Activated CD4-positive, CD25-positive, alpha-beta regulatory T cell (primary cell): ENCODE data around the gene TNIP1.

ENCODE experiments used
- DNase-seq, 4 experiments: peaks; one replicate each; lab custom pipeline; 2025; lab: John Stamatoyannopoulos, UW

The TNIP1 gene

DNA sequence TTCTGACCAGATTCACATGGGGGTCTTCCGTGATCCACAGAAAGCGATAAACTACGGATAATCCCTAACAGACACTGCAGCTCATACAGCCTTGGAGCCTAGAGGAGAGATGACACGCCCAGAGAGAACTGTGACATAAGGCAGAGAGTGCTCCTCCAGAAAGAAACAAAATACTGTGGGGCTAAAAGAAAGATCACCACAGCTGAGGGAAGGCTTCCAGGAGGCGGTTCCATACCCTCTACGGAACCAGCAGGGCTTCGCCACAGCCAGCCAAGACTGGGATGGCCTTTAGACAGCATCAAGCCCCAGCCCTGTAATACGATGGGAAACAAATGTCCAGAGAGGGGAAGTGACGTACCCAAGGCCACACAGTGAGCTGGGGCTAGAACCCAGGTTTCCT lies 41.2 kb downstream of the TNIP1 start:
- no peak for DNase-seq

DNA sequence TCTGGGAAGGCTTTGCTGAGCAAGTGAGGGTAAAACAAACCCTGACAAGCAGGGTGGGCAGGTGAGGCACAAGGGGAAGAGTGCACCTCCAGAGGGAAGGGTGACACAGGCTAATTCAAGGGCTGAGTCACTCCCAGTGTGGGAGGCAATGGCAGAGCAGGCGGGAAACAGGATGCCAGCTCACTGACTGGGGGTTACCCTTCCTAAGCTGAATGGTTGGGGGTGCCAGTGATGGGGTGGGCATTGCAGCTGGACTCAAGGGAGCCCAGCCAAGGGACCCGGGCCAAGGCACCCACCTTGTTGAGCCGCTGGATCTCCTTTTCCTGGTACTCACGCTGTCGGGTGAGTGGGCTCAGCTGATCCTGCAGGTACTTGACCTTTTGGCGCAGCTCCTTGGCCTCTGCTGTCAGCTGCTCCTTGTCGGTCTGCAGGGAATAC lies 42.0 kb downstream of the TNIP1 start:
- no peak for DNase-seq

DNA sequence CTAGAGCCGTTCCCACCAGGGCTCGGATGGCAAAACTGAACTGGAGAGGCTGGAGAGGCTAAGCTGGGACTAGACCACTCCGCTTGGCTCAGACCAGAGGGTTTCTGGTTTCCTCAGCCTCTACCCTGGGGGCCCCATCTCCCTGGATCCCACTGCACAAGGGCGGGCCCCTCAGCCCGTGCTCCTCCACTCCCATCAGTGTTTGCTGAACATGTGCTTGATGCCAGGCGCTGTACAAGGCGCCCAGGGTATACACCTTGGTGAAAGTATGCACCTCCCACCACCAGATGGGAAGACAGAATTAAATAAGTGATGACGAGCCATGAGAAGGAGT lies 42.5 kb downstream of the TNIP1 start:
- DNase-seq, result no peak

DNA sequence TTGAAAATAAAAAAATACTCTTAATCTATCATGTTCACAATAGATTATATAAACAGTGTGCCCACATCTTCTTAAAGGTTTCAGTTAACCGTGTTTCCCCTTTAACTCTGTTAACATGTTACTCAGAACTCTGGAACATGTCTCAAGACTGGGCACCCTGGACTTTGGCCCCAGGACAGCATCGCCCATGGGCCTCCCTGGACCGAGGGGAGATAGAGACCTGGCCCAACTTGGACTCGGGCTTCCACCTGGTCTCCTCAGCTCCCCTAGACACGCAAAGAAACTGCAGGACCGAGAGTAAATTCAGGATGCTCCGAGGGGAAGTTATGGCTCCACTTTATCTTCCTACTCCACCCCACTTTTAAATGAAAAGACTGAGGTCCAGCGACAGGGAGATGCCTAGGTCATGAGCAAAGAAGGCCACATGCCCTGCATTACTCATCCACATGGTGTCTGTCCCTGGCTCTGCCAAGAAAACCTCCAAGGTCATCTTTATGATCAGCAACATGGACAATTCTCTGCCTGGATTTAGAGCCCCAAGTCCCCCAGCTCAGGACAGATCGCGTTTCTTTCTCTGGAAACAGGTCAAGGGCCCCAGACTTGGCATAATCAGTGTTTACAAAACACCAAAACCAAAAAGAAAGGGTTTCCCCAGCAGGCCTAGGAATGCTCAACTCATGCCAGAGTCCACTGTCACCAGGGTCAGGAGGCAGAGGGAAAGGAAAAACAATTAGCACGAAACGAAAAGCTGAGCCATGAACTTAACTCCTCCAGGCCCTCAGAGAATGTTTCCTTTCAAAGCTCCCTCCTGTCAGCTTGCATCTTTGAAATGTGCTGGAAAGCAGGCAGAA lies 43.0 kb downstream of the TNIP1 start:
- no peak for DNase-seq

DNA sequence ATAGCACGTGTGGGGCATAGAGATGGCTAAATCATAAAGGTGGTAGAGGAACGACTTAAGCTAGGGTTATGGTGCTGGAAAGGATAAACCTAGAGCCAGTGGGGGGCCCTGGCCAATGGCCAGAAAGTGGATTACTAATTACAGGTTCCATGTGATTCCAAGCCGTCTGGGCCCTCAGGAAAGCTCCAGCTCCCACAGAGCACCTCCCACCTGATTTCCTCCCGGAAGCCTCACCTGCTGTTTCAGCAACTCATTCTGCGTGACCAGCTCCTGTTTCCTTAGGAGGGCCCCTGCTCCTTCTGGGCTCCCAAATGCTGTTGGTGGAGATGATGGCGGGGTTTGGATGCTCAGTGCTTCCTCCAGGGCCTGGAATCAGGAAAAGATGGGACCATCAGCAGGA lies 44.3 kb downstream of the TNIP1 start:
- DNase-seq, result no peak

DNA sequence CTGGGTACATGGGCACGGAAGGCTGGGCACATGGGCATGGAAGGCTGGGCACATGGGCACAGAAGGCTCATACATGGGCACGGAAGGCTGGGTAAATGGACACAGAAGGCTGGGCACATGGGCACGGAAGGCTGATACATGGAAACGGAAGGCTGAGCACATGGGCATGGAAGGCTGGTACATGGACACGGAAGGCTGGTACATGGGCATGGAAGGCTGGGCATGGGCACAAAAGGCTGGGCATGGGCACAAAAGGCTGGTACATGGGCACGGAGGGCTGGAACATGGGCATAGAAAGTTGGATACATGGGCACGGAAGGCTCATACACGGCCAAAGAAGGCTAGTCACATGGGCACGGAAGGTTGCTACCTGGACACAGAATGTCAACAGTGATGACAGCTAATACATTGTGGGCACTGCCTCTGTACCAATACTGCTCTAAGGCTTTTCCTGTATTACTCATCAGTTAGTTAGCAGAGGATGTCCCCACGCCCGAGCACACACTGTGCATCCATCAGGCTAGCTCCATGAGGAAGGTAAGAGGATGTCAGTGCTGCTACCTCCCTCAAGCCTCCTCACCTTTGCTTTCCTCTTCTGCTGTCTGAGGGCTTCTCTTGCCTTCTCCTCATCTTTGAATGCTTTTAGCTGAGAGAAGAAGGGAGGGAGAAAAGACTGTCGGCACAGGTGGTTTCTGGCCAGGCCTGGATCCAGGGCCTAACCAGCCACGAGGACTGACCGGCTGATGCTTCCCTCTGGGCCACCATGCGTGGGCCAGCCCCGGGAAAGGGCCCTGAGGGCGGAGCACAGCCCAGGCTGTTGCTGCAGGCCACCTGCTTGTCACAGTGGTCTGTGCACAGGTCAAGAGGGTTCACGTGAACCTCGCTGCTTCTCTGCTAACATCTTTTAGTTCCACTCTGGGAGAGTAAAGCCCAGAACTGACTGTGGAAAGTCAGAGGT lies 46.1 kb downstream of the TNIP1 start:
- DNase-seq, result no peak

DNA sequence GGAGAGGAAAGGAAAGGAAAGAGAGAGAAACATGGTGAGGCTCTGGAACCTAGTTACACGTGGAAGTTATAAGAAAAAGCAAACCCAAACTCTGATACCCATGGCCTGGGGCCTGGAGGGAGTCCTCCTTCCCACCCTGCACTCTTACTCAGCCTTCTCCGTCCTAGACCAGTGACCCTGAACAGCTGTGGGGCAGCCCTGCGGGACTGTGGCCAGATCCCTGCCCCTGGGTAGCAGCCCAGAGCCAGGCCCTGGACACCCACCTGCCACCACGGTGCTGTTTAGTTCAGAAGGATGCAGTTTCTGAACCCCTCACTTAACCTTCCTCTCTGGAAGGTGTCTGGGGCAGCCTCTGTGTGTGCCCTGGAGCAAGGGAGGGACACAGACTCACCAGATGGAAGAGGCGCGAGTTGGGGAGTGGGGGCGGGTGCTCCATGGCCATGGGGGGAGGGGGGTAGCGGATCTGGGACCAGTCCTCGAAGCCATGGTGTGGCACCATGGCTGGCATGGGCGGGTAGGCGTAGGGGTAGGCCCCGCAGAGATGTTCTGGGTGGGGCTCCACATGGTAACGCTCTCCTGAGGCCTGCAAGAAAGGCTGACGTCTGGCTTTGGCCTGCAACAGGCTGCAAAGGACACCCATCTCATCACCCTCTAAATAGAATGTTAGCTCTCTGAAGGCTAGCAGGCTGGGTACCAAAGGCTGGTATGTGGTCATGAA lies 47.5 kb downstream of the TNIP1 start:
- no peak for DNase-seq

DNA sequence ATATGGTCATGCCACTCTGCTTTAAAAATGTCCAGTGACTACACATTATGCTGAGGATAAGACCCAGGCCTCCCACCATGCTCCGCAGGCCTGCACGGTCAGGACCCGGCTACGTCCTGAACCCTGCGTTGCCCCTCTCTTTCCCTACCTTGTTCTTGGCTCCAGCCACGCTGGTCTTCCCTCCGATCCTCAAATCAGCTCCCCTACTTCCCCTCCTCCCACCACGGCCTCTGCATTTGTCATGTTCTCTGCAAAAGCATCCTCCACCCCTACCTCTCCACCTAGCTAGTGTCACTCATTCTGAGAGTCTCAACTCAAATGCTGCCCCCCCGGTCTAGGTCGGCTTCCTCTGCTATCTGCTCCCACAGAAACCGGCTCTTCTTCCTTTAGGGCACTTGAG lies 49.3 kb downstream of the TNIP1 start:
- DNase-seq, result no peak

DNA sequence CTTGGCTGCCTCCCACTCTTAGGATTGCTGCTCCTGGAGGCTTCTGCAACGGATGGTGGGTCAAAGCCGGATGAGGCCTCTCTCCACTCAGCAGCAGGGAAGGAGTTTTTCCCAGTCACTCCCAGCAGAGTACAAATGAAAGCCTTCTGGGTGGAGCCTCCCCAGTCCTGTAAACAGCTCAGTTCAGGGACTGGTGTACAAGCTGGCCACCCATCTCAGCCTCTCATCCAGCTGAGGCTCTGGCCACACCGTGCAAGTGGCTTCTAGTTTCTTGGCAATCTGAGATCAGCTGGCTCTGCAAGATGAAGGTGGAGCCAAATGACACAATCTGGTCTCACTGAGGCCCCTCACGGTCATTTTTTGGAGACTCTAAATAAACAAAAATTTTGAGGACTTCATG lies 50.5 kb downstream of the TNIP1 start:
- no peak for DNase-seq

DNA sequence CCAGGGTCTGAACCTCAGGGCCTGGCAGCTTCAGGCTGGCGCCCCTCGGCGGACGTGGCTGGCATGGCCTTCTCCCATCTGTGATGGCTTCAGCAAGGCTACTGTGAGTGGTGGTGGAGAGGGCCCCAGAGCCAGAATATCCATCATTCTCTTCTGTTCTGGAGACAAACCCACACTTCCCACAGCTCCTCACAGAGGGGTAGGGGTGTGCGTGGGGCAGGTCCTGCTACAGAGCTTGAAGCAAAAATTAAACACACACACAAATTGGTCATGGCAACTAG lies 50.8 kb downstream of the TNIP1 start:
- no peak for DNase-seq

DNA sequence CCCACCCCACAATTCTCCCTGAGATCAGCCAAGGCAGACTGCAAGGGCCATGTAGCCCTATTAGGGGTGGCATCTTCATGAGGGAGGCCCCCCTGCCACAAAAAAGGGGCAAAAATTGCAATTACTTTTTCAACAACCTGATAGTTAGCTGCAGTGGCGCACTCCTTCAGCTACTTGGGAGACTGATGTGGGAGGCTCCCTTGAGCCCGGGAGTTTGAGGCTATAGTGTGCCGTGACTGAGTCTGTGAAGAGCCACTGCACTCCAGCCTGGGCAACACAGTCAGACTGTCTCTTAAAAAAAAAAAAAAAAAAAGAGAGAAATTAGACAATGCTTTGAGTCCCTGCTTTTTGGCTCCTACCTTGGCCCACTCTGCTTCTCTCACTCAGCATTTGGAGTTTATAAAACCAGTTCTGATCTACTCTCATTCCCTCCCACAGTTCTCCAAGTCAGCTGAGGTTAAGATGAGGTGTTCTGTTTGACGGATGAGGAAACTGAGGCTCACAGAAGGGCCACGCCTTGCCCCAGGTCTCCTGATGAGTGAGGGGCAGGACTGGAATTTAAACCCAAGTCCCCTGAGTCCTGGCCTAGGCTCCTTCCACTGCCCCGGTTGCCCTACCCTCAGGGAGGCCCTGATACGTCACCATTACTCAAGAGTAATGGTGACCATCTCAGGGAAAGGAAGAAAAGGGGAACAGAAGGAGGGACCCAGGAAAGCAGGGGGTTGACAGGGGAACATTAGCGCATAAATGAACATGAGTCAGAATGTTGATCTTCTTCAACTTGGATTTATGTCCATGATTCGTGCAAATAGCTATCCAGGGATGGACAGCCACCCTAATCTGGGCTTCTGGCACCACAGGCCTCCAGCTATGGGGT lies 51.4 kb downstream of the TNIP1 start:
- no peak for DNase-seq

DNA sequence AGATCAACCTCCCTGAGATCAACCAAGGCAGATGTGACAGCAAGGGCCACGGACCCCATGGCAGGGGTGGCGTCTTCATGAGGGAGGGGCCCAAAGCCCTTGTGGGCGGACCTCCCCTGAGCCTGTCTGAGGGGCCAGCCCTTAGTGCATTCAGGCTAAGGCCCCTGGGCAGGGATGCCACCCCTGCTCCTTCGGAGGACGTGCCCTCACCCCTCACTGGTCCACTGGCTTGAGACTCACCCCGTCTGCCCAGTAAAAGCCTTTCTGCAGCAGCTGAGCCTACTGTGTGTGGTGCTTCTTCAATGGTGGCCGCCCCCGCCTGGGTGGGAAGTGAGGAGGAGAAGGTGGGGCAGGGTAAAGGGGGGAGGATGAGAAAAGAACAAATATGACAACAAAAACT lies 52.1 kb downstream of the TNIP1 start:
- DNase-seq, result no peak

DNA sequence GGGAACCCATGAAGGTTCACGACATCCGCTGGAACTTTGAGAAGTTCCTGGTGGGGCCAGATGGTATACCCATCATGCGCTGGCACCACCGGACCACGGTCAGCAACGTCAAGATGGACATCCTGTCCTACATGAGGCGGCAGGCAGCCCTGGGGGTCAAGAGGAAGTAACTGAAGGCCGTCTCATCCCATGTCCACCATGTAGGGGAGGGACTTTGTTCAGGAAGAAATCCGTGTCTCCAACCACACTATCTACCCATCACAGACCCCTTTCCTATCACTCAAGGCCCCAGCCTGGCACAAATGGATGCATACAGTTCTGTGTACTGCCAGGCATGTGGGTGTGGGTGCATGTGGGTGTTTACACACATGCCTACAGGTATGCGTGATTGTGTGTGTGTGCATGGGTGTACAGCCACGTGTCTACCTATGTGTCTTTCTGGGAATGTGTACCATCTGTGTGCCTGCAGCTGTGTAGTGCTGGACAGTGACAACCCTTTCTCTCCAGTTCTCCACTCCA lies 52.8 kb downstream of the TNIP1 start:
- no peak for DNase-seq

DNA sequence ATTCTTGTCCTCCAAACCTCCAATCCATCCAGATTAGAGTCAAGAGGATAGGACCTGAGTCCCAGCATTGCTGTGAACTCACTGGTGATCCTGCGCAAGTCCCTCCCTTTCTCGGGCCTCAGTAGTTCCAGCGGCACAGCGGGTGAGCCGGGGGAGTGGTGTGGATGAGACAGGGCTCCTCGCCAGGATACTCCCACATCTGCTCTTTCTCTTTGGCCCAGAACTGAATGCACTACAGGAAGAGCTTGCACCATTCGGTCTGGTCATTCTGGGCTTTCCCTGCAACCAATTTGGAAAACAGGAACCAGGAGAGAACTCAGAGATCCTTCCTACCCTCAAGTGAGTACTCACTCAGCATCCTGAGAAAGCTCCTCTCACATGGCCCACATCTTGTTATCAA lies 54.2 kb downstream of the TNIP1 start:
- DNase-seq, result no peak

DNA sequence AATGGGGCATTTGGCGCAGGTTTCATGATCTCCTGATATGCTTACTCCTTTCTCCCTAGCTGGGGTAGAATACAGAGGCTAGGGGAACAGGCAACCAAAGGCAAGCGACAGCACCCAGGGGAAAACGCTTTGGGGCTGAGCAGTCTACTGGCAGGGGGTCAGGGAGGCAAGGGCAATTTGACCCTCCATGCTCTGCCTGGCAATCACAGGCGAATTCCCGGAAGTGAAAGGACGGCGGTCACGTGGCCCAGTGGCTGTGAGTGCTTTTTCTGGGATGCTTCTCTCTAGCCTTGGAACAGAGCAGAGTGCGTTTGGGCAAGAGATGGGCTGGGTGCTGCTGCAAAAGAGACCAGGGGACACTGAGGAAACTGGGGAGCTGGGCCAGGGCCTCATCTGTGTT lies 54.7 kb downstream of the TNIP1 start:
- DNase-seq, result no peak

DNA sequence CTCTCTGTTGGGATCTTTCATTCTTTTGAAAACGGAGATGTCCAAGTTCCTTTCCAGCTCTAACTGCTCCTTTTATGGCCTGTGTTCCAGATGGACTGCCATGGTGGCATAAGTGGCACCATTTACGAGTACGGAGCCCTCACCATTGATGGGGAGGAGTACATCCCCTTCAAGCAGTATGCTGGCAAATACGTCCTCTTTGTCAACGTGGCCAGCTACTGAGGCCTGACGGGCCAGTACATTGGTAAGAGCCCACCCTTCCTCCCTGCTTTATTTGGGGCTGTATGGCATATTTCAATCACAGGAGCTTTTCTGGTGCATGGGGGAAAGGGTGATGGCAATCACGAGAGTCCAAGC lies 55.6 kb downstream of the TNIP1 start:
- DNase-seq, result no peak

DNA sequence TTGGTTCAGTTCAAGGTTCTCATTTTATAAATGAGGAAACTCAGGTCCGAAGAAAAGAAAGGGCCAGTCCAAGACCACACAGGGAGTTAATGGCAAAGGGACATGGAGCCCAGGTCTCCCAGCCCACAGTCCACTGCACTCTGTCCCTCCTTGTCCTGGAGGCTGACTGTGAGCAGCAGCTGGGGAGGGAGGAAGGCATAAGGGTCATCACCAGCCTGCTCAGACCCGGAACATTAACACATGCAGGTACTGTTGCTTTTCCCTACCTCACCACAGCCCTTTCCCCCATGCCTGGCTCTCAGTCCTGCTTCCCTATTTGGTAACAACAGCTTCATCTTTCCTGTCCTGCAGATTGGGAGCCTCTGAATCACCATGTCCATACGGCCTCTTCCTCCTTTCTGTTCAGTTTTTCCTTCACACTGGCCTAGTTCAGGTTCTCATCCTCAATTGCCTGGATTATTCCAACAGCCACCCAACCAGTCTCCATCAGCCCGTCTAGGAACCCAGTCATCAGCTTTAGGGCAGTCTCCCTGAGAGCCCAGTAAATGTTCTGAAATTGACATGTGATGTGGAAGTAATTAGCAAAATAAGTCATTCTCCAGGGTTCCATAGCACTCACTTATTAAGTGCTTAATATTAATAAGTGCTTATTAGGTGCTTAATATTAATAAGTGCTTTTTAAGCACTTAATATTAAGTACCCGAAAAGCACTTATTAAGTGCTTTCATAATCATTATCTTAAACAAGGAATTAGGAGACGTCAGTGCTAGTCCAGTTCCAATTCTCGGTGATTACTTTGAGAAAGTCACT lies 56.2 kb downstream of the TNIP1 start:
- no peak for DNase-seq

DNA sequence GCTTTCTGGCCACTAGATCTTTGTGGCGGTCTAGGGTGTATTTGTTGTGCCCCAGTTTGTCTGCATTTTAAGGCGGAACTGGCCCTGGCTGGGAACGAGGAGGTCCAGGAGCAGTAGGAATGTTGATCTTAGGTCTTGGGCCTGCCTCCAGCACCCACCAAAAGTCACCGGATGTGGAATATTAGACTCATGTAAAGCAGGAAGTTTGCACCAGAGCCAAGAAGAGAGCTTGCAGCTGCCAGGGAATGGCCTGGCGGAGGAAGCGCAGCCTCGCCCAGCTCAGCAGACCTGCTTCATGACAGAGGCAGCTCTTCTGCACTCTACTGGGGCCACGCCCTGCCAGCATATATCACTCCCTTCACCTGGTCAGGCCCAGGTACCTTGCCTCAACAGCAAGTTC lies 57.2 kb downstream of the TNIP1 start:
- no peak for DNase-seq

DNA sequence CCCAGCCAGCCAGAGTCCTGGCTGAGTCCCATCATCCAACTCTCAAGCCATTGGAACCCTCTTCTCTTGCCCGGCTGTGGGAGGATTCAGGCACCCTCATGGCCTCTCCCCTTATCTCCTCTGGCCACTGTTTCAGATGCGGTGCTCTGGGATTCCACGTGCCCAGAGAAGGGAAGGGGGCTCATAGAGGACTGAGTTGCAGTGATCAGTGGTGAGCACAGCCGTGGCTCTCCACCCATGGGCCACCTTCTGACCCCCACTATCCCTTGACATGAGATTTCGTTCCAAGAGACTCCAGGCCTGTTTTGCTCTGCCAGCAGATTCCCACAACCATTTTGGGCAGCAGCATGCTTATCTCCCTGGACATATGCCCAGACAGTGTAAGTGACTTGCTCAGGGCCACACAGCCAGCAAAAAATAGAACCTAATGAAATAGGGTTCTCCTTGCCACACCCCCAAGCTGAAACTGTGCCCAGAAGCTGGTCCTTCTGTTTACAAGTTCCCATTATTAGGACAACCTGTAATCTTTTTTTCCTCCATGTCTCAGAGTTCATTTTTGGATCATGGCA lies 57.7 kb downstream of the TNIP1 start:
- no peak for DNase-seq

DNA sequence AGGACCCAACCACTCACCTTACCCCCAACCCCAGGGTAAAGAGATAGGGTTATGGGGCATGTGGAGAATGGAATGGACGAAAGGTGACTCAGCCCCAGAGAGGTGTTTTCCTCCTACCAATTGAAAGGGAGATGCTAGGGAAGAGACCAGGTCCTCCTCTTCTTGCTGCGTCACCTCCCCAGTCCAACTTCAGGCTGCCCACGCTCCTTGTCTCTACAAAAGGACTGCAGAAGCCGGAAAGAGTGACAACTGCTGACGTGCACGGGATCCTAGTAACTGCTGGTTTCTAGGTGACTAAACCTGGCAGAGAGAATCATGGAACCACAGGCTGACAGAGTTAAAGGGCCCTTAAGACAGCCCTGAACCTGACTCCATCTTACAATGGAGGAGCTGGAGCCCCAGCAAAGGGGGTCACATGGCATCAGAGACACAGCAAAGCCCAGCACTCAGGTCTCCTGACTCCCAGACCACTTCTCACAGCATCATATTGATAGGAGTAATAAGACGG lies 58.3 kb downstream of the TNIP1 start:
- DNase-seq, result no peak
